Measurements from ENCODE around the gene CD48.

Gene CD48

GRCh38 chr1:160642281-160642644 is 69.4 kb downstream of the CD48 start:
- Histone ChIP-seq H3K9ac (ENCODE audit: low read depth, low read length, poor library complexity, severe bottlenecking) (no peak overlapping the region), H3K27me3 (ENCODE audit: insufficient read depth, low read length, poor library complexity, severe bottlenecking) (no peaks in the 10 kb centered on the region), H3K9me2 (replicated peaks; ENCODE audit: low read depth, low read length) (no peaks in the 10 kb centered on the region), H4K20me1 (ENCODE audit: insufficient read depth, low read length, poor library complexity, severe bottlenecking) (no peaks in the 10 kb centered on the region), H3K79me2 (ENCODE audit: insufficient read depth, low read length) (no peaks in the 10 kb centered on the region), H2AFZ (ENCODE audit: low read length) (no peak overlapping the region), H3K36me3 (ENCODE audit: insufficient read depth, low read length) (no peaks in the 10 kb centered on the region), H3K4me3 (ENCODE audit: low read length, poor library complexity, severe bottlenecking) (no peak overlapping the region), H3K9me3 (ENCODE audit: insufficient read depth, low read depth, low read length) (no peaks in the 10 kb centered on the region), H3K4me2 (ENCODE audit: low read depth, low read length, poor library complexity, severe bottlenecking) (no peak overlapping the region), H3F3A (ENCODE audit: low read depth) (0 out of 2 replicates have a peak, but pooled peaks cover 4% of the 10 kb centered on the region), H3K4me1 (ENCODE audit: insufficient read depth, low read length, poor library complexity, severe bottlenecking) (peaks cover 51% of the 10 kb centered on the region)
- TF ChIP-seq EZH2phosphoT487 (IDR thresholded peaks at IDR 0.05; ENCODE audit: borderline replicate concordance) = no peak
- TF ChIP-seq CTCF (conservative IDR thresholded peaks at IDR 0.05; ENCODE audit: low read length) = no peak

GRCh38 chr1:160641323-160642280 is 70.0 kb downstream of the CD48 start:
- H3K4me1 ChIP-seq (ENCODE audit: insufficient read depth, low read length, poor library complexity, severe bottlenecking) = peaks cover 47% of the 10 kb centered on the region
- H3K4me3 ChIP-seq (ENCODE audit: low read length, poor library complexity, severe bottlenecking) = no peak overlapping the region
- H3F3A ChIP-seq (ENCODE audit: low read depth) = 0 out of 2 replicates have a peak, but pooled peaks cover 4% of the 10 kb centered on the region
- no peak for TF ChIP-seq EZH2phosphoT487 (IDR thresholded peaks at IDR 0.05; ENCODE audit: borderline replicate concordance)
- TF ChIP-seq CTCF (conservative IDR thresholded peaks at IDR 0.05; ENCODE audit: low read length) = no peak
- H2AFZ ChIP-seq (ENCODE audit: low read length) = no peak overlapping the region
- no peaks in the 10 kb centered on the region for H3K9me2 ChIP-seq (replicated peaks; ENCODE audit: low read depth, low read length)
- no peaks in the 10 kb centered on the region for H3K36me3 ChIP-seq (ENCODE audit: insufficient read depth, low read length)
- no peak overlapping the region for H3K4me2 ChIP-seq (ENCODE audit: low read depth, low read length, poor library complexity, severe bottlenecking)
- no peak overlapping the region for H3K9ac ChIP-seq (ENCODE audit: low read depth, low read length, poor library complexity, severe bottlenecking)
- H3K79me2 ChIP-seq (ENCODE audit: insufficient read depth, low read length) = no peaks in the 10 kb centered on the region
- no peaks in the 10 kb centered on the region for H3K27me3 ChIP-seq (ENCODE audit: insufficient read depth, low read length, poor library complexity, severe bottlenecking)
- H4K20me1 ChIP-seq (ENCODE audit: insufficient read depth, low read length, poor library complexity, severe bottlenecking) = no peaks in the 10 kb centered on the region
- H3K9me3 ChIP-seq (ENCODE audit: insufficient read depth, low read depth, low read length) = no peaks in the 10 kb centered on the region

- no peaks in the 10 kb centered on the region for H3K9me3 ChIP-seq (ENCODE audit: insufficient read depth, low read depth, low read length)
- H3K9me2 ChIP-seq (replicated peaks; ENCODE audit: low read depth, low read length) = no peaks in the 10 kb centered on the region
- H3K9ac ChIP-seq (ENCODE audit: low read depth, low read length, poor library complexity, severe bottlenecking) = no peak overlapping the region
- no peaks in the 10 kb centered on the region for H4K20me1 ChIP-seq (ENCODE audit: insufficient read depth, low read length, poor library complexity, severe bottlenecking)
- no peaks in the 10 kb centered on the region for H3K79me2 ChIP-seq (ENCODE audit: insufficient read depth, low read length)
- H3K4me2 ChIP-seq (ENCODE audit: low read depth, low read length, poor library complexity, severe bottlenecking) = peak overlapping the region; percentile 11
- H3K36me3 ChIP-seq (ENCODE audit: insufficient read depth, low read length) = no peaks in the 10 kb centered on the region
- peaks cover 43% of the 10 kb centered on the region for H3K4me1 ChIP-seq (ENCODE audit: insufficient read depth, low read length, poor library complexity, severe bottlenecking)
- H2AFZ ChIP-seq (ENCODE audit: low read length) = no peak overlapping the region
- no peak overlapping the region for H3K4me3 ChIP-seq (ENCODE audit: low read length, poor library complexity, severe bottlenecking)
- H3K27me3 ChIP-seq (ENCODE audit: insufficient read depth, low read length, poor library complexity, severe bottlenecking) = no peaks in the 10 kb centered on the region
- TF ChIP-seq EZH2phosphoT487 (IDR thresholded peaks at IDR 0.05; ENCODE audit: borderline replicate concordance) = no peak
- TF ChIP-seq CTCF (conservative IDR thresholded peaks at IDR 0.05; ENCODE audit: low read length) = no peak
- H3F3A ChIP-seq (ENCODE audit: low read depth) = 0 out of 2 replicates have a peak, but pooled peaks cover 4% of the 10 kb centered on the region
Measured at GRCh38 chr1:160640359-160641123, 71.1 kb downstream of the CD48 start.
